Spleen (tissue), 11 donors: ENCODE data around the gene PEX11B. TPM values are rescaled to one million over a fixed set of nuclear protein-coding genes. Genes with fewer than 3 reads are reported as not detected.

ENCODE experiments used
- DNase-seq: peaks from one replicate; pipeline ENCODE4 v3.0.0-alpha.2; 2020
- H3K27ac ChIP-seq, 8 donors: fragments of 200-600 bp; sonication (generic) in 7 of 8; 1 replicate in 4 of 8; 2 replicates in 4 of 8; pipeline versions ENCODE4 v1.5.0 to v1.8.0; 2016 to 2021; ENCODE audit warnings: inconsistent platforms in 4 of 8, mild to moderate bottlenecking in 4 of 8, moderate library complexity in 1 of 8
- H3K27me3 ChIP-seq, 7 donors: fragments of 200-600 bp; sonication (generic) in 6 of 7; replicated peaks in 1 of 7; 1 replicate in 4 of 7; 2 replicates in 3 of 7; pipeline versions ENCODE4 v1.5.0 to v1.8.0; 2016 to 2021; ENCODE audit warnings: inconsistent platforms in 3 of 7, mild to moderate bottlenecking in 1 of 7
- H3K36me3 ChIP-seq, 6 donors: fragments of 200-600 bp; sonication (generic) in 5 of 6; 1 replicate in 4 of 6; 2 replicates in 2 of 6; pipeline versions ENCODE4 v1.5.0 to v1.8.0; 2016 to 2021; ENCODE audit warnings: inconsistent platforms in 2 of 6
- H3K4me1 ChIP-seq, 6 donors: fragments of 200-600 bp; sonication (generic) in 5 of 6; 1 replicate in 3 of 6; 2 replicates in 3 of 6; pipeline versions ENCODE4 v1.5.0 to v1.8.0; 2016 to 2021; ENCODE audit warnings: inconsistent platforms in 3 of 6
- H3K4me3 ChIP-seq, 8 donors: fragments of 200-600 bp; sonication (generic) in 7 of 8; 1 replicate in 4 of 8; 2 replicates in 4 of 8; pipeline versions ENCODE4 v1.5.0 to v1.8.0; 2016 to 2021; ENCODE audit warnings: inconsistent platforms in 4 of 8, mild to moderate bottlenecking in 4 of 8, moderate library complexity in 2 of 8
- H3K9me3 ChIP-seq, 8 donors: fragments of 200-600 bp; sonication (generic) in 7 of 8; 1 replicate in 4 of 8; 2 replicates in 4 of 8; pipeline versions ENCODE4 v1.5.0 to v1.8.0; 2016 to 2021; ENCODE audit warnings: inconsistent platforms in 4 of 8
- POLR2A ChIP-seq, 3 donors: fragments of 450-650 bp; IDR thresholded peaks; one replicate each; pipeline ENCODE4 v1.5.1; 2017; ENCODE audit warnings: antibody characterized with exemption in 3 of 3, mild to moderate bottlenecking in 1 of 3
- POLR2AphosphoS5 ChIP-seq, 3 donors: sonication (generic); formaldehyde crosslinking; IDR thresholded peaks; one replicate each; pipeline ENCODE4 v1.5.1; 2017; ENCODE audit warnings: antibody characterized with exemption in 3 of 3
- WGBS, 5 donors: extraction: QIAGEN DNeasy Blood & Tissue Kit in 3 of 5; methylation state at CpG; one replicate each; pipeline versions ENCODE4 v1.1.5 to v1.1.7; 2013 to 2018; 5-methylcytosine and 5-hydroxymethylcytosine counted together
- intact Hi-C: fragments of 100-400 bp; cut with DNase I; formaldehyde crosslinking; loops from one replicate; pipeline ENCODE4 v1.15.0; 2023; ENCODE audit warnings: low total_unique reads
- polyA plus RNA-seq, 3 donors: library from polyadenylated mRNA; stranded (reverse); fragments of 200-250 nt; gene quantifications; one replicate each; pipeline ENCODE4 v1.2.1, GENCODE V29; 2013
- total RNA-seq, 7 donors: library from RNA; depleted of rRNA in 3 of 7; stranded (reverse); fragments of >200 nt in 3 of 7; fragmentation: NEBNext Ultra II Directional in 4 of 7; extraction: Animal tissue kit (Norgen Biotek cat#: 25700) in 4 of 7; gene quantifications; one replicate each; pipeline versions ENCODE4 v1.1.0 to v1.2.1, GENCODE V29; 2016 to 2021
- TF ChIP-seq, protein P1 (sequence below), 11 experiments: fragments of 200-600 bp in 7 of 11; fragments of 450-650 bp in 4 of 11; sonication (generic) in 4 of 11; IDR thresholded peaks in 8 of 11; conservative IDR thresholded peaks in 3 of 11; 1 replicate in 7 of 11; 2 replicates in 4 of 11; pipeline versions ENCODE4 v1.4.0 to v1.8.0; 2016 to 2021; ENCODE audit warnings: antibody characterized with exemption in 11 of 11, inconsistent platforms in 4 of 11, mild to moderate bottlenecking in 1 of 11
- donor health status: healthy with polysubstance abuse.
- donor health status: DM: no; HTN: no; CAD: no; lungs with moderate emphysema.
- donor health status: DM: no; HTN: no; CAD: no.
- donor health status: Bipolar disorder and iron deficiency.
- donor health status: healthy.
- donor health status: DM: no; HTN: no; CAD: no.
- donor health status: DM: yes; HTN: yes; CAD: no.

PEX11B gene
- total and polyA plus RNA-seq, 10 donors = 20.3 to 35.4 (median 27.4) TPM

DNA sequence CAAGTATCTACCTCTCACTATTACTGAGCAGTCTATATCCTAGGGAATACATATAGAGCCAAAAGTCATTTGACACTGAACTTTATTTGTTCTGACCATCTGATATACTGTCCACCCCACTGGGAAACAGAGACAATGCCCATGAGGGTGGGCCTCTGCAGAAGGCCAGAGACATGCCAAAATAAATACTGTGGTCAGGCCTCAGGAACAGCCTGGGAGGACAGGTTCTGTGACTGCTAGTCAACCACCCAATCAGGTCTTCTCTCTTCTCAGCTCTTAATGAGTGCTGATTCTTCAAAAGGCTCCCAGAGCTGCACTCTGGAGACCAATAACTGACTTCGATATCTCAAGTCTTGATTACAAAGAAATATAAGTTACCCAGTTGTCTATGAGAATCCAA, 27.4 kb downstream of the PEX11B start:
- H3K4me1 ChIP-seq = peaks cover 0 to 34% (median 20%) of the 10 kb centered on the region in 6 donors

DNA sequence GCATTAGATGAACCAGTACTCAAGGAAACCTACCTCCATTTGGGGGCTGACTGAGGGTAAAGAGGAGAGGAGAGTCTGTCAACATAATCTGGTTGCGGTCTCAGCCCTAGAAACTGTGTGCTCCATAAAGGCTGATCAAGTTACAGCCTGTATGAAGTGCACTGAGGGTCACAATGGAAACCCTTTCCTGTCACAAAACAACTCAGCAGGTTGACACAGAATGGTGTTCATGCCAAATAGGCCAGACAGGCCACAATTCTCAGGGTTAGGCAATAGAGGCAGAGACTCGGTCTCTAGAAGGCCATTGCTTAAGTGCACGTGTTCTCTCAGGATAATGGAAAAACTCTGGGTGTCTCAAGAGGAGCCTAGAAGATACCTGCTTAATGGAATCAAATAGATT, 28.8 kb downstream of the PEX11B start:
- TF ChIP-seq POLR2A (IDR thresholded peaks at IDR 0.05) (no peak), POLR2AphosphoS5 (IDR thresholded peaks at IDR 0.05) (no peak)
- TF ChIP-seq, protein P1, sequence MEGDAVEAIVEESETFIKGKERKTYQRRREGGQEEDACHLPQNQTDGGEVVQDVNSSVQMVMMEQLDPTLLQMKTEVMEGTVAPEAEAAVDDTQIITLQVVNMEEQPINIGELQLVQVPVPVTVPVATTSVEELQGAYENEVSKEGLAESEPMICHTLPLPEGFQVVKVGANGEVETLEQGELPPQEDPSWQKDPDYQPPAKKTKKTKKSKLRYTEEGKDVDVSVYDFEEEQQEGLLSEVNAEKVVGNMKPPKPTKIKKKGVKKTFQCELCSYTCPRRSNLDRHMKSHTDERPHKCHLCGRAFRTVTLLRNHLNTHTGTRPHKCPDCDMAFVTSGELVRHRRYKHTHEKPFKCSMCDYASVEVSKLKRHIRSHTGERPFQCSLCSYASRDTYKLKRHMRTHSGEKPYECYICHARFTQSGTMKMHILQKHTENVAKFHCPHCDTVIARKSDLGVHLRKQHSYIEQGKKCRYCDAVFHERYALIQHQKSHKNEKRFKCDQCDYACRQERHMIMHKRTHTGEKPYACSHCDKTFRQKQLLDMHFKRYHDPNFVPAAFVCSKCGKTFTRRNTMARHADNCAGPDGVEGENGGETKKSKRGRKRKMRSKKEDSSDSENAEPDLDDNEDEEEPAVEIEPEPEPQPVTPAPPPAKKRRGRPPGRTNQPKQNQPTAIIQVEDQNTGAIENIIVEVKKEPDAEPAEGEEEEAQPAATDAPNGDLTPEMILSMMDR (IDR thresholded peaks at IDR 0.05 in 8 of 11, conservative IDR thresholded peaks at IDR 0.05 in 3 of 11) = no peak
- H3K27me3 ChIP-seq = peaks cover 0 to 8% (median 0%) of the 10 kb centered on the region in 7 donors
- H3K4me1 ChIP-seq = peaks cover 6 to 48% (median 30%) of the 10 kb centered on the region in 6 donors
- no peak for DNase-seq
- no peak overlapping the region for H3K4me3 ChIP-seq
- intact Hi-C loops = loop anchor here (5.0 kb wide), 1 partner anchor 123 kb away; no protein-coding TSS in a partner anchor
- no peak overlapping the region for H3K27ac ChIP-seq
- no peaks in the 10 kb centered on the region for H3K9me3 ChIP-seq
- WGBS, 5 donors = 74 to 96% (median 76%) methylated on average over 3 of the region's 3 CpGs
- no peaks in the 10 kb centered on the region for H3K36me3 ChIP-seq

More for the DNA sequence above, 27.4 kb downstream of the PEX11B start:
- 63 to 92% (median 80%) methylated on average over 1 of the region's 1 CpG for WGBS, 5 donors
- intact Hi-C loops = loop anchor here (5.0 kb wide), 1 partner anchor 121 kb away; no protein-coding TSS in a partner anchor
- Histone ChIP-seq H3K36me3 (no peaks in the 10 kb centered on the region), H3K9me3 (no peaks in the 10 kb centered on the region), H3K27ac (peak overlapping the region in 7 of 8 donors; percentile 55 to 80 (median 74)), H3K27me3 (no peaks in the 10 kb centered on the region), H3K4me3 (no peak overlapping the region)
- DNase-seq = no peak
- TF ChIP-seq POLR2AphosphoS5 (IDR thresholded peaks at IDR 0.05) = no peak
- no peak for TF ChIP-seq POLR2A (IDR thresholded peaks at IDR 0.05)
- TF ChIP-seq, protein P1 (IDR thresholded peaks at IDR 0.05 in 8 of 11, conservative IDR thresholded peaks at IDR 0.05 in 3 of 11) = no peak

- TF ChIP-seq POLR2A (IDR thresholded peaks at IDR 0.05) = no peak
- TF ChIP-seq, protein P1 (IDR thresholded peaks at IDR 0.05 in 8 of 11, conservative IDR thresholded peaks at IDR 0.05 in 3 of 11) = no peak
- no peak for TF ChIP-seq POLR2AphosphoS5 (IDR thresholded peaks at IDR 0.05)
- intact Hi-C loops = no loop called here
- no peaks in the 10 kb centered on the region for H3K36me3 ChIP-seq
- no peak overlapping the region for H3K4me3 ChIP-seq
- no peak overlapping the region for H3K27ac ChIP-seq
- H3K27me3 ChIP-seq = peaks cover 0 to 24% (median 0%) of the 10 kb centered on the region in 7 donors
- peaks cover 6 to 45% (median 28%) of the 10 kb centered on the region in 6 donors for H3K4me1 ChIP-seq
- no peak for DNase-seq
- no peaks in the 10 kb centered on the region for H3K9me3 ChIP-seq
- 88 to 96% (median 89%) methylated on average over 5 of the region's 5 CpGs for WGBS, 5 donors
Observed at GRCh38 chr1:145887631-145888030, 30.9 kb downstream of the PEX11B start.

DNA sequence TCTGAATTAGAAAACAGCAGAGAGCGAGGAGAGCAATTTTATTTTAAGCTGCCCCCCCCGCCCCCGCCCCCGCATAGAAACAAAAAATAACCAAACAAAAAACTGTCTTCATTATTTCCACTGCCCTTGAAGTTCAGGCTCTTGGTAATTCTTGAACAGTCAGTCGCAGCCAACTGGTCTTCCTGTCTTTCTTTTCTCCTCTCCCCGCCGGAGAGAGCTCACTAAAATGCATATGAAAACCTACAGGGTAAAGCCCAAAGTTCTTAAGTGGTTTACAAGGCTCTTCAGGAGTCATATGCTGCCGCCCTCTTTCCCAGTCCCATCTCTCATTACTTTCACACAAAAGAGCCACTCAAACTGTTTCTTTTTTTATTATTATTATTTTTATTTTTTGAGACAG, 31.7 kb downstream of the PEX11B start:
- peaks cover 0 to 24% (median 0%) of the 10 kb centered on the region in 7 donors for H3K27me3 ChIP-seq
- WGBS, 5 donors = 53 to 74% (median 62%) methylated on average over 8 of the region's 8 CpGs
- DNase-seq = no peak
- intact Hi-C loops = no loop called here
- no peaks in the 10 kb centered on the region for H3K36me3 ChIP-seq
- no peaks in the 10 kb centered on the region for H3K9me3 ChIP-seq
- no peak overlapping the region for H3K4me3 ChIP-seq
- H3K4me1 ChIP-seq = peaks cover 6 to 36% (median 24%) of the 10 kb centered on the region in 6 donors
- TF ChIP-seq POLR2AphosphoS5 (IDR thresholded peaks at IDR 0.05) (no peak), POLR2A (IDR thresholded peaks at IDR 0.05) (no peak)
- TF ChIP-seq, protein P1 (IDR thresholded peaks at IDR 0.05 in 8 of 11, conservative IDR thresholded peaks at IDR 0.05 in 3 of 11) = no peak
- no peak overlapping the region for H3K27ac ChIP-seq
